ENCODE data around the gene ST7. TPM values are rescaled to one million over a fixed set of nuclear protein-coding genes. Genes with fewer than 3 reads are reported as not detected.
A peak's percentile ranks its signal among the peaks of the same experiment; 100 is the strongest.

ST7 gene
- total and polyA plus RNA-seq, 2 of the 13 experiments (the other 11 are each of a cell fraction or from before 2014, with no cell fraction given) = 17.3 to 23.5 TPM

- intact Hi-C loops (cut with micrococcal nuclease; ENCODE audit: unreplicated experiment) = loop anchor here (1.0 kb wide), 1 partner anchor 131 kb away; no protein-coding TSS in a partner anchor
Observed at GRCh38 chr7:116988363-116988989, 35.2 kb downstream of the ST7 start.

GRCh38 chr7:116990056-116990455, 36.8 kb downstream of the ST7 start:
- BruUV-seq (replicated peaks) = no TSS peak
- WGBS (ENCODE audit: low lambda C conversion rate) = 96% methylated on average over 5 of the region's 5 CpGs
- ATAC-seq = no peak
- intact Hi-C loops (cut with micrococcal nuclease; ENCODE audit: unreplicated experiment) (no loop called here), in situ Hi-C loops (cut with HindIII; ENCODE audit: extremely low pct_ligation_motif_present, low pct_unique_long_range_greater_than_20kb) (no loop called here)
- Histone ChIP-seq H3K27ac (ENCODE audit: extremely low read length, insufficient read depth, low read length) (no peak overlapping the region), H3K27me3 (ENCODE audit: control insufficient read depth in 1 of 2, insufficient read depth in 2 of 2, low read length in 2 of 2) (no peaks in the 10 kb centered on the region), H2AFZ (ENCODE audit: low read length) (no peak overlapping the region), H3K4me2 (ENCODE audit: low read depth, low read length) (no peak overlapping the region), H3K4me1 (ENCODE audit: insufficient read depth, low read length) (no peaks in the 10 kb centered on the region), H4K20me1 (ENCODE audit: insufficient read depth, low read length) (no peaks in the 10 kb centered on the region), H3K36me3 (replicated peaks in 1 of 2; ENCODE audit: control insufficient read depth in 1 of 2, insufficient read depth in 2 of 2, low read length in 2 of 2) (no peaks in the 10 kb centered on the region), H3K9ac (ENCODE audit: insufficient read depth, low read depth, low read length) (no peak overlapping the region), H3K4me3 (replicated peaks in 1 of 3; ENCODE audit: insufficient read depth in 1 of 3, low read depth in 2 of 3, low read length in 3 of 3) (no peak overlapping the region), H3K9me3 (ENCODE audit: low read length) (no peaks in the 10 kb centered on the region), H3K79me2 (ENCODE audit: insufficient read depth, low read length) (no peaks in the 10 kb centered on the region)
- FAIRE-seq = no peak
- DNase-seq (ENCODE audit: low spot score) = no peak
- CTCF ChIA-PET (ENCODE audit: low intra/inter-chr PET ratio, low total read pairs) = no interaction called here
- POLR2A ChIA-PET = no interaction called here
- TF ChIP-seq MTF2 (CRISPR knock-in tag; IDR thresholded peaks at IDR 0.05; ENCODE audit: borderline replicate concordance) (no peak), SRSF9 (IDR thresholded peaks at IDR 0.05; ENCODE audit: borderline replicate concordance, insufficient read depth, low read depth, low read length, poor library complexity, severe bottlenecking) (no peak), ZKSCAN5 (CRISPR knock-in tag; IDR thresholded peaks at IDR 0.05) (no peak), NR3C1 (CRISPR knock-in tag; IDR thresholded peaks at IDR 0.05) (no peak), ZNF17 (CRISPR knock-in tag; IDR thresholded peaks at IDR 0.05) (no peak), ZKSCAN8 (CRISPR knock-in tag; IDR thresholded peaks at IDR 0.05; ENCODE audit: borderline replicate concordance) (no peak), ZNF619 (CRISPR knock-in tag; IDR thresholded peaks at IDR 0.05) (no peak), ZSCAN31 (CRISPR knock-in tag; IDR thresholded peaks at IDR 0.05; ENCODE audit: low read depth) (no peak), ARID2 (CRISPR knock-in tag; IDR thresholded peaks at IDR 0.05; ENCODE audit: borderline replicate concordance) (no peak), DNMT1 (CRISPR knock-in tag; IDR thresholded peaks at IDR 0.05) (no peak), ZNF317 (CRISPR knock-in tag; IDR thresholded peaks at IDR 0.05) (no peak), ZNF18 (CRISPR knock-in tag; IDR thresholded peaks at IDR 0.05; ENCODE audit: insufficient replicate concordance) (no peak), POLR2AphosphoS5 (IDR thresholded peaks at IDR 0.05; ENCODE audit: low read depth, low read length) (no peak)

More at GRCh38 chr7:116988363-116988989, 35.2 kb downstream of the ST7 start:
- Histone ChIP-seq H3K27ac (ENCODE audit: extremely low read length, insufficient read depth, low read length) (no peak overlapping the region), H3K4me3 (replicated peaks in 1 of 3; ENCODE audit: insufficient read depth in 1 of 3, low read depth in 2 of 3, low read length in 3 of 3) (no peak overlapping the region), H3K36me3 (replicated peaks in 1 of 2; ENCODE audit: control insufficient read depth in 1 of 2, insufficient read depth in 2 of 2, low read length in 2 of 2) (no peaks in the 10 kb centered on the region), H3K9ac (ENCODE audit: insufficient read depth, low read depth, low read length) (no peak overlapping the region), H2AFZ (ENCODE audit: low read length) (no peak overlapping the region), H4K20me1 (ENCODE audit: insufficient read depth, low read length) (0 out of 2 replicates have a peak, but pooled peaks cover 4% of the 10 kb centered on the region), H3K9me3 (ENCODE audit: low read length) (no peaks in the 10 kb centered on the region), H3K4me2 (ENCODE audit: low read depth, low read length) (no peak overlapping the region), H3K27me3 (ENCODE audit: control insufficient read depth in 1 of 2, insufficient read depth in 2 of 2, low read length in 2 of 2) (no peaks in the 10 kb centered on the region), H3K4me1 (ENCODE audit: insufficient read depth, low read length) (no peaks in the 10 kb centered on the region), H3K79me2 (ENCODE audit: insufficient read depth, low read length) (no peaks in the 10 kb centered on the region)
- POLR2A ChIA-PET = no interaction called here
- DNase-seq (ENCODE audit: low spot score) (no peak), ATAC-seq (no peak), FAIRE-seq (no peak)
- in situ Hi-C loops (cut with HindIII; ENCODE audit: extremely low pct_ligation_motif_present, low pct_unique_long_range_greater_than_20kb) = loop anchor here (5.0 kb wide), 1 partner anchor 129 kb away; no protein-coding TSS in a partner anchor
- BruUV-seq (replicated peaks) = no TSS peak
- CTCF ChIA-PET (ENCODE audit: low intra/inter-chr PET ratio, low total read pairs) = interaction anchor here (1.9 kb wide), 1 partner anchor 131 kb away, joined by 10 read pairs; no protein-coding TSS in a partner anchor
- TF ChIP-seq STAG1 (CRISPR knock-in tag; IDR thresholded peaks at IDR 0.05) (peak; percentile 19; the same call in 1 of the 2 replicates), ZSCAN5A (CRISPR knock-in tag; IDR thresholded peaks at IDR 0.05; ENCODE audit: borderline replicate concordance) (no peak)
- 67% methylated on average over 4 of the region's 4 CpGs for WGBS (ENCODE audit: low lambda C conversion rate)
